GM18502 (cell line): Measurements from ENCODE around the gene PDS5B.

Experiments
- ATAC-seq: cut with Tn5 transposase; IDR thresholded peaks from one replicate; pipeline ENCODE4 v1.9.1; 2021; ENCODE audit warnings: mild to moderate bottlenecking; ENCODE audit not compliant: unreplicated experiment, poor library complexity

Gene PDS5B

GRCh38 chr13:32587011-32587810, 959 bp downstream of the PDS5B start:
- ATAC-seq = peak; percentile 43

GRCh38 chr13:32587811-32588170, 1.5 kb downstream of the PDS5B start:
- ATAC-seq = no peak

DNA sequence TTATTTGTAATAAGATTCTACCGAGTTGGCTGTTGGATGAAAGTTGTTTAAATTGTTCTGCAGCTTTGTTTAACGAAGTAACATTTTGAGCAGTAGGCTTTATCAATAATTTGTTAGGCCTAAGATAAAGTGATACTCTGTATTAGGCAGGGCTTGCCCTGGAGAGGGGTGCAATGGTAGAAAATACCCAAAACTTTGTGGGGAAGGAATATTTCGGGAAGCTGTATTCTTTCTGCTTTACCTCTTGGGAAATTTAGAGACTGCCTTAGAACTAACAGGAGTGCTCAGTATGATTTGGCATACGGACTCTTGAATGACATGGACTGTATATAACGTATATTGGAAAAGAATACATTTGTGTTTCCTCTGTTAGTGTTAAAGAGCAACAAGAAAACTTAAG, 2.5 kb downstream of the PDS5B start:
- ATAC-seq = no peak

DNA sequence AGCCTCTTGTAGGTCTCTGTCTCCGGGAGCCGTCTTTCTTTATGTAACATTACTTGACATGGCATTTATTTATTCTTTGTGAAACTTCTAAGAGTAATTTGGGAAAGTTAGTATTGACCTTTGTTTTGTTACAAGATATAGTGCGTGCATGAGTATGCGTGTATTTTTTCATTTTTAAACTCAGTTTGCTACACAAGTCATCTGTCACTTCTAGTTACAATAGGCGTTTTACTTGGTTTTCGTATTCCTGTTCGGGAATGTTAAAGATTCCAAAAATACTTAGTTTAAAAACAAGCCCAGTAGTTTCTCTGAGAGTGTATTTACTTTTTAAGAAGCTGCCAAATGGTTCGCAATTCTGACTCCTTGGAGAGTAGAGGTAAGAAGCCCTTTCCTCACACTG, 3.2 kb downstream of the PDS5B start:
- ATAC-seq = no peak

DNA sequence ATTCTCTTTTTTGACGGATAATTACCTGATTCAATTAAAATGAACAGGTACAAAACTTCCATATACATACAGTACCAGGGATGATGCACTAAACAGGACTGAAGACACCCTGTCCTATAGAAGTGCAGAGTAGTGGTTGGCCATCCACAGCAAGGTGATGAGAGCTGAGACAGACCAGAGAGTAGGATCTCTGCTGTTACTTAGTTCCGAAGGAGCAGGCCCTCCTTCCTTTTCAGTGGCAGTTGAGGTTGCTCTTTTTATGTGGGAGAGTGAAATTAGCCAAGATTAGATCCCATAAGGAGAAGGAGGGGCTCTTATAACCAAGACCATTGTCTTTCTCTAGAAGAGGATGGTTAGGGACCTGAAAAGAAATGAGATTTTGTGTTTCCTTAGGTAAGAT, 4.0 kb downstream of the PDS5B start:
- ATAC-seq = no peak

DNA sequence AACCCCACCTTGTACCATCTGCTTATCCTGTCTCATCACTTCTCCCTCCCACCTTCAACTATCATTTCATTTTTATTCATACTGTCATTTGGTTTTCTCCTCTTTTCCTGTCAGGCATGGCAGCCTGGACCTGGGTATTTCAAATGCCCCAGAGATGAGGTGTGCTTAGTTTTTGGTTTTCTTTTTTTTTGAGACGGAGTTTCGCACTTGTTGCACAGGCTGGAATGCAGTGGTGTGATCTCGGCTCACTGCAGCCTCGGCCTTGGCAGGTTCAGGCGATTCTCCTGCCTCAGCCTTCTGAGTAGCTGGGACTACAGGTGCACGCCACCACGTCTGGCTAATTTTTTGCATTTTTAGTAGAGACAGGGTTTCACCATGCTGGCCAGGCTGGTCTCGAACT, 5.8 kb downstream of the PDS5B start:
- ATAC-seq = no peak

GRCh38 chr13:32594157-32594738, 8.0 kb downstream of the PDS5B start:
- ATAC-seq = no peak

- no peak for ATAC-seq
Observed at GRCh38 chr13:32595306-32595705, 9.1 kb downstream of the PDS5B start.

DNA sequence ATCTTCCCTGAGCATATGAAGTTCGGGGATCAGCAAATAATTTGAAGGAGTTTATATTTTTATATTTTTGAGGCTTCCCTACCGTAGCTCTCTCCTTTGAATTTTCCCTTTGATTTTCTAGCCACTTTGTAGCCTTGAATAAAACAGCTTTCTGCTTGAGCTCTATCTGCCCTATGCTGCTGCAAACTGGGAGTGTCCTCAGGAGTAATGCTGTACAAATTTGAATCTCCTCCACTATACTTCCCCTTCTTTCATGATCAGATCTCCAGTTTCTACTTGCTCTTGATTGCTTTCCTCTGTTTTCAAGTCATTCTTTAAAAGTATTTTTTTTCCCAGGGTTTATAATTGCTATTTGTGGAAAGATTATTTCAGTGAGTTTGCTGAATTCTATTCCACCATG, 14.6 kb downstream of the PDS5B start:
- ATAC-seq = no peak

- ATAC-seq = no peak
Observed at GRCh38 chr13:32609428-32609827, 23.2 kb downstream of the PDS5B start.

- ATAC-seq = no peak
Observed at GRCh38 chr13:32610538-32610937, 24.3 kb downstream of the PDS5B start.

DNA sequence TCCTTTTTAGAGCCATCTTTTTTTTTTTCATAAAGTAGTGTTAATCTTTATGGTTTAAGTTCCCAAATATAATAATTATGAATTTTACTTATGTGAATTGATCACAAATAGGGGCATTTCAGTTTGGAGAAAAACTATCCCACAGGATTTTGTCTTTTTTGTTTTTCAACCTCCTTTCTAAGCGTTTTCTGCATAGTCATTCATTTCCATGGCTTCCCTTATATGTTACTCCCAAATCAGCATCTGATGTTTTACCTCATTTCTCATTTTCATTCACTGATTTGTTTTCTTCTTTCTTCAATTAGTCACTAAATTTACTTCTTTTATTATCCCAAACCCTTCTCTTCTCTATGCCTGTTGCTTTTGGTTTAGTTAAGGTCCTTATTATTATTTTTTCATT, 24.7 kb downstream of the PDS5B start:
- ATAC-seq = no peak

DNA sequence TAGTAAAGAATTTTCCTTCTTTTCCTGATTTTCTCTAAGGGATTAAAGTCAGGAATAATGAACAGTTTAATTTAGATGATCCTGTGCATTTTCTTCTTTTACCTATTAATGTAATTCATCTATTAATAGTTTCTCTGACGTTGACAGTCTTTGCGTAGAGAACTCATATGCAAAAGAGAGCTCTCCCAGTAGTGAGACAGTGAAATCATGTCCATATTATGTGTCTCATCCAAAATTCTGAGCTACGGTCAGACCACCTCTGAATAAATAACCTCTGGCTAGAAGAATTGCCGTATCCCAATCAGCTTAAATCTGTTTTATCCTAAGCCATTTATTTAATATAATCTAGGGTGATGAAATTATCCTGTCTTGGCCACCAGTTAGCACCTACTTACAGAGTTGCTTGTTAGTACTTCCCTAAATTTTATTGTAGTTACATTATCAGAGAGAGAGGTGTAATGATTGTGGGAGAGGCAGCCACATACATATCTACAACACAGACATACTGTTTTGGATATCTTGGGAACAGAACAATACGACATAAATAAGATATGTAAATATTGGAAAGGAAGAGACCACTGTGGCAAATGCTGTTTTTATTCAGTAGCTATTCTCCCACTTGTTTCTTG, 30.7 kb downstream of the PDS5B start:
- no peak for ATAC-seq

DNA sequence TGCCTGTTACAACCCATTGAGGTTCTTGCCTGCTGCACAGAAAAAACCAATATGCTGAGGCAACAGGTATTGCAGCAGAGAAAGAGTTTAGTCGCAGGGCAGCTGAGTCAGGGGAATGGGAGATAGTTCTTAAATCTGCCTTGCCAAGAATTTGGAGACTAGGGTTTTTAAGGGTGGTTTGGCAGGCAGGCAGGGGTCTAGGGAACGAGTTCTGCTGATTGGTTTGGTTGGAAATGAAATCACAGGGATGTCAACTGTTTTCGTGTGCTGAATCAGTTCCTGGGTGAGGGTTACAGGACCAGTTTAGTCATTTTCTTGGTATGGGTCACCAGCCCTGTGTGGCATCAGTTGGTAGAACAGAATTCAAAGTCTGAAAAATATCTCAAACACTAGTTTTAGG, 36.6 kb downstream of the PDS5B start:
- ATAC-seq = no peak

DNA sequence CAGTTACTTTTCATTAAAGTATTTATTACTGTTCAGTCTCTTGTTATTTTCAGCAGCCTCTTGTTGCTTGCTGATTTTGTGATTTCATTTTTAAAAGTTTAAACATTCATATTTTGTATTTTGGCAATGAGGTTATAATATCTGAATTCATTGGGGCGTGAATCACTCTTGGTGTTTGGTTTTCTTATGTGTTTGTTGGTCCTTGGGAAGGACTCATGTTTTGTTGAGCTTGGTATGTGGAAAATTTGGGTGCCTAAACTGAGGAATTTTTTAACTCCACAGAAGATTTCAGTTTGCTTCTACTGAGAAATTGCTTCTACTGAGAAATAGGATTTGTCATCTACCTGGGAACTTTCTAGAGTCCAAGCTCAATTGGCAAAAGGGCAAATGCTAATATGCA, 38.2 kb downstream of the PDS5B start:
- no peak for ATAC-seq

- ATAC-seq = no peak
Observed at GRCh38 chr13:32627793-32628192, 41.5 kb downstream of the PDS5B start.

DNA sequence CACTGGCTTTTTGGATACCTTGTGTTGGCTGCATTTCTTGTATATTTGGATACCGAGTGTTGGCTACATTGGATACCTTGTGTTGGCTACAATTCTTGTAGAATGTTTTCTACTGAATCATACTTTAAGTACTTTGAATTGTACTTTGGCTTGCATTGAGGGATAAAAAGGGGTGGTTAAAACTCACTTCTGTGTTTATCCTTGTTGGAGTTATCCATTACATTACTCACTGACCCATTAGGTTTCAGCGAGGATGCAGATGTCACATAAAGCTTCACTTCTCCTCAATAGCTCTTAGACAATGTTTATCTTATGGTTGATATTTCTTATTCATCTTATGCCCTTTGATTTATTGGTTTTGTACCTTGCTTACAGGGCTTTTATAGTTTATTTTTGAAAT, 43.1 kb downstream of the PDS5B start:
- no peak for ATAC-seq

GRCh38 chr13:32629866-32630265, 43.6 kb downstream of the PDS5B start:
- no peak for ATAC-seq

GRCh38 chr13:32632343-32632909, 46.2 kb downstream of the PDS5B start:
- no peak for ATAC-seq

DNA sequence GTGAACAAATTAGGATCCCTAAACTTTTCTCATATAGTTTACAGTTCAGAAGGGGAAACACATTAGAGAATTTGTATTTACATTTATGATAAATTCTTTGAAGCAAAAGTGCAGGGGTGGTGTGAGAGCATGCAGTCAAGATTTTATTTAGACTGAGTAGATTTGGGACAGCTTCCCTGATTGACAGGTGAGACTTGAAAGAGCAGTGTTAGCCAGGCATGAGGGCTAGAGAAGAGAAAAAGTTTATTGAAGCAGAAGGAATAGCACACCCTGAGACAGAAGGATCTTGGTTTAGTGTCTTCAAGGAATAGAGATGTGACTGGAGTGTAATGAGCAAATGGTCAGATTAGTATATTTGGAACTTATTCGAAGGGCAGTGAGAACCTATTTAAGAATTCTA, 50.5 kb downstream of the PDS5B start:
- no peak for ATAC-seq

DNA sequence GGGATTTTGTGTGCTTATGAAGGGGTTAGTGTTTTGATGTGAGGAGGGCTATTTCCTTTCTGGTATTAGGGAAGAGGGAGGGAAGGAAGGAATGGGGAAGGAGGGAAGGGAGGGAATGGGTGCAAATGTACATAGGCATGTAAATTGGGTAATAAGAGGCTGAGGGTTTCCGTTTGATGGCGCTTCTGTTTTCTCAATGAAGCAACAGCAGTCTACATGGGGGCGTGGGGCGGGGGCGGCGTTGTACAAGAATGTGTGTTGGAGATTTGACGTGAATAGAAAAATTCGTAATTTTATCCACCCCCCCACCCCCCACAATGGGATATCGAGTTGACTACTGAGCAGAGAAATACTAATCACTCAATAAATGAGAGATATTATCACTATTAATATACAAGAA, 52.5 kb downstream of the PDS5B start:
- ATAC-seq = no peak
